RWPE2 (cell line): ENCODE data around the gene IQGAP3.

Experiments used
- ATAC-seq: fragments of 200-7000 bp; cut with Tn5 transposase; 3 replicates; pipeline ENCODE4 v1.9.1; 2021; ENCODE audit warnings: low read depth
- DNase-seq: peaks from one replicate; pipeline ENCODE4 v3.0.0-alpha.2; 2020; ENCODE audit warnings: low spot score
- H3K27ac ChIP-seq: fragments of 450-650 bp; 2 replicates; pipeline ENCODE4 v1.5.1; 2017; ENCODE audit warnings: mild to moderate bottlenecking; ENCODE audit not compliant: poor library complexity, severe bottlenecking
- H3K27me3 ChIP-seq: fragments of 250-450 bp; sonication (Bioruptor Pico); 2 replicates; pipeline ENCODE4 v1.5.1; 2021; ENCODE audit warnings: mild to moderate bottlenecking, moderate library complexity; ENCODE audit not compliant: insufficient read depth, poor library complexity, severe bottlenecking
- H3K36me3 ChIP-seq: fragments of 250-450 bp; sonication (Bioruptor Pico); 2 replicates; pipeline ENCODE4 v1.5.1; 2020; ENCODE audit warnings: low read depth, mild to moderate bottlenecking, moderate library complexity
- H3K4me1 ChIP-seq: fragments of 250-450 bp; sonication (Bioruptor Pico); 2 replicates; pipeline ENCODE4 v1.5.1; 2021; ENCODE audit warnings: mild to moderate bottlenecking, moderate library complexity; ENCODE audit not compliant: insufficient read depth, poor library complexity, severe bottlenecking
- H3K4me3 ChIP-seq: fragments of 250-450 bp; sonication (Bioruptor Pico); 2 replicates; pipeline ENCODE4 v1.5.1; 2021; ENCODE audit warnings: mild to moderate bottlenecking, moderate library complexity; ENCODE audit not compliant: severe bottlenecking
- H3K9me3 ChIP-seq: fragments of 250-450 bp; sonication (Bioruptor Pico); 2 replicates; pipeline ENCODE4 v1.5.1; 2021; ENCODE audit warnings: mild to moderate bottlenecking, moderate library complexity; ENCODE audit not compliant: severe bottlenecking
- TF ChIP-seq, protein P1 (sequence below): fragments of 450-650 bp; IDR thresholded peaks from one replicate; pipeline ENCODE4 v1.5.1; 2017; ENCODE audit warnings: mild to moderate bottlenecking, moderate library complexity; ENCODE audit not compliant: poor library complexity, severe bottlenecking

IQGAP3 gene

DNA sequence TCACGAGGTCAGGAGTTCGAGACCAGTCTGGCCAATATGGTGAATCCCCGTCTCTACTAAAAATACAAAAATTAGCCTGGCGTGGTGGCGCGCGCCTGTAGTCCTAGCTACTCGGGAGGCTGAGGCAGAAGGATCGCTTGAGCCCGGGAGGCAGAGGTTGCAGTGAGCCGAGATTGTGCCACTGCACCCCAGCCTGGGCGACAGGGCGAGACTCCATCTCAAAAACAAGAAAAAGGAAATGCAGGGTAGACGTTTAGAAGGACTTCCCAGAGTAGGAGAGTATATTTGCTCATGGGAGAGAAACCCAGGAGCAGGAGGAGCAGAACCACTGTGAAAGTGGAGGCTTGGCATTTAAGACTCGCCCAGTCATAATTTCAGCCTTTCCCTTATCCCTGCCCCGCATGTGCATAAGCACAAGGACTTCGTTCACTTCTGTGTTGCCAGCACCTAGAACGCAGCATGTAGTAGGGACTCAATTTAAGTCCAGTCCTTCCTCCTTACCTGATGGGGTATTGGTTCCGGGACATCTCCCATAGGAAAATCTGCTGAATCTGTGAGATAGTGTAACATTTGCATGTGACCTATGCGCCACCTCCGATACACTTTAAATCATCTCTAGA lies 66.6 kb downstream of the IQGAP3 start:
- H3K27ac ChIP-seq, result peak overlapping the region; percentile 96
- no peaks in the 10 kb centered on the region for H3K36me3 ChIP-seq
- TF ChIP-seq, protein P1, sequence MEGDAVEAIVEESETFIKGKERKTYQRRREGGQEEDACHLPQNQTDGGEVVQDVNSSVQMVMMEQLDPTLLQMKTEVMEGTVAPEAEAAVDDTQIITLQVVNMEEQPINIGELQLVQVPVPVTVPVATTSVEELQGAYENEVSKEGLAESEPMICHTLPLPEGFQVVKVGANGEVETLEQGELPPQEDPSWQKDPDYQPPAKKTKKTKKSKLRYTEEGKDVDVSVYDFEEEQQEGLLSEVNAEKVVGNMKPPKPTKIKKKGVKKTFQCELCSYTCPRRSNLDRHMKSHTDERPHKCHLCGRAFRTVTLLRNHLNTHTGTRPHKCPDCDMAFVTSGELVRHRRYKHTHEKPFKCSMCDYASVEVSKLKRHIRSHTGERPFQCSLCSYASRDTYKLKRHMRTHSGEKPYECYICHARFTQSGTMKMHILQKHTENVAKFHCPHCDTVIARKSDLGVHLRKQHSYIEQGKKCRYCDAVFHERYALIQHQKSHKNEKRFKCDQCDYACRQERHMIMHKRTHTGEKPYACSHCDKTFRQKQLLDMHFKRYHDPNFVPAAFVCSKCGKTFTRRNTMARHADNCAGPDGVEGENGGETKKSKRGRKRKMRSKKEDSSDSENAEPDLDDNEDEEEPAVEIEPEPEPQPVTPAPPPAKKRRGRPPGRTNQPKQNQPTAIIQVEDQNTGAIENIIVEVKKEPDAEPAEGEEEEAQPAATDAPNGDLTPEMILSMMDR, result no peak
- H3K4me3 ChIP-seq, result peak overlapping the region; percentile 15
- DNase-seq (no peak), ATAC-seq (no peak)
- H3K9me3 ChIP-seq, result no peaks in the 10 kb centered on the region
- peaks cover 40% of the 10 kb centered on the region for H3K4me1 ChIP-seq
- H3K27me3 ChIP-seq, result no peaks in the 10 kb centered on the region

DNA sequence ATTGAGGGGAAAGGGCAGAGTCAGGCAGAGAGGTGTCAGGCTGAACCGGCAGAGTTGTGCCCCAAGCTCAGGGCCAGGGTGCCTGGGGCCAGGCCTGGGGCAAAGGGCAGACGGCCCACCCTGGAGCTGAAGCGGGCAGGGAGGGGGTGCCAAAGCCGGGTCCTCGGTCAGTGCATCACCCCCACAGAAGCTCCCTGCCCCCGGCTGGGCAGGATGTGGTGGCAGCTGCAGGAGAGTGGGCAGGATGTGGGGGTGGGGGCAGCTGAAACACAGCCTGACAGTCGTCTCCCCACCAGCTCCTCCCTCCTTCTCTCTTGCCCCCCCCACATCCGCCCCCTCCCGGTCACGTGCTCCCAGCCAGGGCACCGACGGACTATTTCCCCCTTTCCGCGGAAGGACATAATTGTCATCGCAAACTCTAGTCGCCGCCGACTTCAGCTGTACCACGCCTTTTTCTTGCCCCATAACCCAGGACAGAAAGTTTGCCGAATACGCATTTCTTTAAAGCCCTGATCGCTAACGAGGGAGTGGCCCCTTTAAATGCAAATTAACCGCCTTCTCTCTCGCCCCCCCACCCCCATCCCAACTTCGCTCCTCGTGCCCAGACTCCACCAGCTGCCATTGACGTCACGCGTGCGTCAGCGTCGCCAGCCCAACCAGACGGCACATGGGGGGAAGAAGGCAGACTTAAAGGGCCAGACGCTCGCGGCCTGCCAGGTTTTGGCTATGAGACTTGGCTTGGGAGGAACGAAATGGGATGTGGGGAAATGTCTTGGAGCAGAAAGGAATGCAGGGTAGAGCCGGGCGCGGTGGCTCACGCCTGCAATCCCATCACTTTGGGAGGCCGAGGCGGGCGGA lies 67.3 kb downstream of the IQGAP3 start:
- H3K36me3 ChIP-seq, result no peaks in the 10 kb centered on the region
- H3K9me3 ChIP-seq, result no peaks in the 10 kb centered on the region
- ATAC-seq (peak; percentile 34), DNase-seq (peak; percentile 99)
- no peaks in the 10 kb centered on the region for H3K27me3 ChIP-seq
- H3K4me3 ChIP-seq, result peak overlapping the region; percentile 15
- TF ChIP-seq, protein P1, result no peak
- H3K4me1 ChIP-seq, result peaks cover 40% of the 10 kb centered on the region
- peak overlapping the region; percentile 96 for H3K27ac ChIP-seq

DNA sequence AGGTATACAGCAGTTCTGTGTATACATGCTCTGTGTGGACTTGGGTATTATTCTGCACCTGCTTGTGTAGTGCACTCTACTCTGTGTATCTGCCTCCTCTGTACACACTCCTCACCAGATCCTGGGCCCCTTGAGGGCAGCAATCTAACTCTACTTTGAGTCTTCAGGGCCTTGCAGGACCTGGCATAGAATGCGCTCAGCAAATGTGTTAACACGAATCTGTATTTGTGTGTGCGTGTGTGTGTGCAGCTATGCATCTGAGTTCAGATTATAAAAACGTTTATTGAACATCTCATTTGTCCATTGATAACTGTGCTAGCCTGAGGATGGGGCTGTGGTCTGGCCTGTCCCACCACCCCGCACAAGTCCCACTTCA lies 67.9 kb downstream of the IQGAP3 start:
- Histone ChIP-seq H3K27ac (peak overlapping the region; percentile 96), H3K4me1 (peaks cover 40% of the 10 kb centered on the region), H3K9me3 (no peaks in the 10 kb centered on the region), H3K36me3 (no peaks in the 10 kb centered on the region), H3K27me3 (no peaks in the 10 kb centered on the region), H3K4me3 (peak overlapping the region; percentile 15)
- TF ChIP-seq, protein P1, result no peak
- ATAC-seq (no peak), DNase-seq (no peak)

DNA sequence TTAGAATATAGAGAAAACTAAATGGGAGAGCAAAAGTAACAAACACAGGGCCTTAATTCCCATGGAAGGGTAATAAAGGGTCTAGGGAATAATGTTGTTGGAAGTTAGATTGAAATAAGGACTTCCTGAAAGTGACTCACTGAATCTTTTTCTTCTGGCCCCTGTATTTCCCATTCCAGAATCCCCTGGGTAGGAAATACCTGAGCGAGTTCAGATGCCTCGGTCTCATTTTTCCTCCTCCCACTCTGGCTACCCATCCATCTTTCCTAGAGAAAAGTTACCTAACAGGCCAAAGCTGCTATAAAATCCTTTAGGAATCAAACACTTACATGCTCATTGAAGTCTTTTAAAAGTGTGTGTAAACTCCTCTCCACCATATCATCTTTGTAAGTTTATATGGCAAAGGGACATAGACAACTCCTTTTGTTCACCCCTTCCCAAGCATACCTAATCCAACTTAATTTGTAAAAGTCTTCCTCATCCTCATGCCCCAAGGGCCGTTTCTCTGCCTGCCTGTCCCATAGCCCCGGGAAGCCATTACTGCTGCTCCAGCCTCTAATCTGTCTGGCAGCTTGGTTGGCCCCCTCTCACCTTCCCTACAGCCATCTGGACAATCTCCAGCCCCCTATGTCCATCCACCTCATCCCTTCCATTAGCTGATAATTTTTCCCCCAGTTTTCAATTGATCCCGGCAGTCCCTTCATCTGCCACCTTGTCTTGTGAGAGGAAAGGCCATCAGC lies 68.5 kb downstream of the IQGAP3 start:
- Histone ChIP-seq H3K4me3 (no peak overlapping the region), H3K9me3 (no peaks in the 10 kb centered on the region), H3K4me1 (peaks cover 40% of the 10 kb centered on the region), H3K27ac (peak overlapping the region; percentile 96), H3K36me3 (no peaks in the 10 kb centered on the region), H3K27me3 (no peaks in the 10 kb centered on the region)
- ATAC-seq (no peak), DNase-seq (no peak)
- TF ChIP-seq, protein P1, result no peak
